Stimulated activated CD4-positive, alpha-beta T cell treated with anti-CD3 and anti-CD28 coated beads, Interleukin-1b, Interleukin-23, amount 100 ng/mL, for 4 hours (primary cell): ENCODE data around the gene JUND.

Experiments
- DNase-seq, 2 donors: peaks; one replicate each; pipeline ENCODE4 v3.0.0-alpha.2; 2020; ENCODE audit warnings: low read depth in 2 of 2

JUND gene

GRCh38 chr19:18308051-18308947, 26.9 kb upstream of the JUND start:
- no peak for DNase-seq

GRCh38 chr19:18307271-18307681, 25.9 kb upstream of the JUND start:
- no peak for DNase-seq

- no peak for DNase-seq
Observed at GRCh38 chr19:18306888-18307260, 25.5 kb upstream of the JUND start.

- DNase-seq: no peak
Observed at GRCh38 chr19:18306209-18306887, 24.9 kb upstream of the JUND start.

- peak; percentile 76 to 79 for DNase-seq
Observed at GRCh38 chr19:18304458-18305310, 23.3 kb upstream of the JUND start.

- no peak for DNase-seq
Observed at GRCh38 chr19:18304208-18304457, 22.7 kb upstream of the JUND start.

GRCh38 chr19:18301718-18302111, 20.3 kb upstream of the JUND start:
- DNase-seq: no peak

- DNase-seq: no peak
Observed at GRCh38 chr19:18300930-18301717, 19.7 kb upstream of the JUND start.

GRCh38 chr19:18299654-18300053, 18.2 kb upstream of the JUND start:
- no peak for DNase-seq

- no peak for DNase-seq
Observed at GRCh38 chr19:18298601-18299000, 17.2 kb upstream of the JUND start.

GRCh38 chr19:18297308-18297707, 15.9 kb upstream of the JUND start:
- no peak for DNase-seq

- DNase-seq: no peak
Observed at GRCh38 chr19:18295034-18295451, 13.6 kb upstream of the JUND start.

GRCh38 chr19:18294467-18294864, 13.0 kb upstream of the JUND start:
- DNase-seq: peak; percentile 88 to 90

GRCh38 chr19:18293642-18294466, 12.4 kb upstream of the JUND start:
- no peak for DNase-seq

GRCh38 chr19:18292810-18293641, 11.6 kb upstream of the JUND start:
- DNase-seq: no peak

- DNase-seq: no peak
Observed at GRCh38 chr19:18292462-18292809, 11.0 kb upstream of the JUND start.

GRCh38 chr19:18291590-18292461, 10.4 kb upstream of the JUND start:
- peak; percentile 65 to 69 for DNase-seq

GRCh38 chr19:18291019-18291524, 9.7 kb upstream of the JUND start:
- no peak for DNase-seq
